HepG2 (cell line): ENCODE results near the gene ABAT. TPM values are rescaled to one million over a fixed set of nuclear protein-coding genes. Genes with fewer than 3 reads are reported as not detected.

Source experiments
- ATF7-NPFF ChIP-seq: sonication (generic); formaldehyde crosslinking; IDR thresholded peaks from 2 replicates; pipeline ENCODE4 v1.8.1; 2023; ENCODE audit warnings: mild to moderate bottlenecking, low read depth, missing genetic modification reagents, moderate library complexity
- DMAP1 ChIP-seq: IDR thresholded peaks from 2 replicates; pipeline ENCODE4 v1.6.1; 2016
- ELF1 ChIP-seq: sonication (generic); formaldehyde crosslinking; IDR thresholded peaks from 2 replicates; pipeline ENCODE4 v1.4.0; 2020; ENCODE audit warnings: missing genetic modification reagents
- FOXO1 ChIP-seq: sonication (generic); formaldehyde crosslinking; IDR thresholded peaks from 2 replicates; pipeline ENCODE4 v1.4.0; 2020; ENCODE audit warnings: missing genetic modification reagents
- GFI1 ChIP-seq: sonication (generic); formaldehyde crosslinking; IDR thresholded peaks from 2 replicates; pipeline ENCODE4 v1.5.0; 2020; ENCODE audit warnings: missing genetic modification reagents, mild to moderate bottlenecking, borderline replicate concordance
- HNF4G ChIP-seq, 2 experiments: sonication (generic) in 1 of 2; formaldehyde crosslinking in 1 of 2; IDR thresholded peaks; 2 replicates each; pipeline versions ENCODE4 v1.4.0 to v1.6.1; 2011 to 2020; ENCODE audit warnings: borderline replicate concordance in 2 of 2, low read depth in 2 of 2, mild to moderate bottlenecking in 2 of 2, low read length in 1 of 2, missing genetic modification reagents in 1 of 2, moderate library complexity in 1 of 2
- JUNB ChIP-seq: sonication (generic); formaldehyde crosslinking; IDR thresholded peaks from 2 replicates; pipeline ENCODE4 v1.8.0; 2022; ENCODE audit warnings: missing genetic modification reagents, mild to moderate bottlenecking, borderline replicate concordance
- MATR3 ChIP-seq: sonication (generic); formaldehyde crosslinking; IDR thresholded peaks from 2 replicates; pipeline ENCODE4 v1.4.0; 2020; ENCODE audit warnings: missing genetic modification reagents
- NBN ChIP-seq: fragments of 450-650 bp; conservative IDR thresholded peaks from 2 replicates; pipeline ENCODE4 v1.6.1; 2017
- PHB2 ChIP-seq: fragments of 450-650 bp; IDR thresholded peaks from 2 replicates; pipeline ENCODE4 v1.6.1; 2018; ENCODE audit not compliant: partially characterized antibody
- SPEN ChIP-seq: sonication (generic); formaldehyde crosslinking; IDR thresholded peaks from 2 replicates; pipeline ENCODE4 v1.5.1; 2020; ENCODE audit warnings: low read depth, mild to moderate bottlenecking, missing genetic modification reagents
- SRSF4 ChIP-seq: fragments of 200-400 bp; formaldehyde crosslinking; IDR thresholded peaks from one replicate; pipeline ENCODE4 v1.6.1; 2018; ENCODE audit warnings: mild to moderate bottlenecking, low read depth, low read length, moderate library complexity; ENCODE audit not compliant: poor library complexity, severe bottlenecking
- ZNF292 ChIP-seq: sonication (generic); formaldehyde crosslinking; IDR thresholded peaks from 2 replicates; pipeline ENCODE4 v1.8.1; 2022; ENCODE audit warnings: mild to moderate bottlenecking, low read depth, missing genetic modification reagents, borderline replicate concordance
- ZNF562 ChIP-seq: sonication (generic); formaldehyde crosslinking; IDR thresholded peaks from 2 replicates; pipeline ENCODE4 v1.8.0; 2022; ENCODE audit warnings: missing genetic modification reagents, borderline replicate concordance
- ZNF577 ChIP-seq: sonication (generic); formaldehyde crosslinking; IDR thresholded peaks from 2 replicates; pipeline ENCODE4 v1.4.0; 2020; ENCODE audit warnings: mild to moderate bottlenecking, low read depth, missing genetic modification reagents, borderline replicate concordance
- ZNF792 ChIP-seq: IDR thresholded peaks from 2 replicates; pipeline ENCODE4 v1.6.1; 2016
- ZNF891 ChIP-seq: sonication (generic); formaldehyde crosslinking; IDR thresholded peaks from 2 replicates; pipeline ENCODE4 v1.5.0; 2020; ENCODE audit warnings: mild to moderate bottlenecking, missing genetic modification reagents
- ZSCAN9 ChIP-seq: IDR thresholded peaks from 2 replicates; pipeline ENCODE4 v1.6.1; 2016; ENCODE audit warnings: borderline replicate concordance
- polyA plus RNA-seq, 8 experiments: library from polyadenylated mRNA; depleted of rRNA in 3 of 8; stranded (reverse) in 7 of 8; unstranded in 1 of 8; fragments of >200 nt; fragmentation: Illumina TruSeq in 4 of 8; extraction: Trizol in 4 of 8; gene quantifications; 2 replicates each; pipeline versions ENCODE4 v1.2.1 to v1.2.3, GENCODE V29; 2011 to 2016; ENCODE audit warnings: low read depth in 4 of 8, missing spikeins in 1 of 8, mixed read lengths in 1 of 8; ENCODE audit not compliant: insufficient read depth in 1 of 8
- total RNA-seq, 5 experiments: library from RNA; depleted of rRNA; stranded (reverse); fragments of >200 nt; fragmentation: Illumina TruSeq; extraction: Trizol; gene quantifications; 2 replicates each; pipeline ENCODE4 v1.2.3, GENCODE V29; 2016; ENCODE audit warnings: low read depth in 1 of 5
- TF ChIP-seq, protein P1 (sequence below): sonication (generic); formaldehyde crosslinking; IDR thresholded peaks from 2 replicates; pipeline ENCODE4 v1.5.0; 2020; ENCODE audit warnings: mild to moderate bottlenecking, missing genetic modification reagents
- TF ChIP-seq, protein P2 (sequence below): sonication (generic); formaldehyde crosslinking; IDR thresholded peaks from 2 replicates; pipeline ENCODE4 v1.5.0; 2020; ENCODE audit warnings: mild to moderate bottlenecking, missing genetic modification reagents
- TF ChIP-seq, protein P3 (sequence below): sonication (generic); formaldehyde crosslinking; IDR thresholded peaks from 2 replicates; pipeline ENCODE4 v1.4.0; 2020; ENCODE audit warnings: missing genetic modification reagents; ENCODE audit errors: not compliant biosample characterization
- TF ChIP-seq, protein P4 (sequence below): IDR thresholded peaks from 2 replicates; pipeline ENCODE4 v1.6.1; 2016; ENCODE audit warnings: mild to moderate bottlenecking, missing biosample characterization, missing genetic modification reagents
- TF ChIP-seq, protein P5 (sequence below): sonication (generic); formaldehyde crosslinking; IDR thresholded peaks from 2 replicates; pipeline ENCODE4 v1.8.0; 2022; ENCODE audit warnings: mild to moderate bottlenecking, missing genetic modification reagents, borderline replicate concordance

Gene ABAT
- total and polyA plus RNA-seq, 2 of the 13 experiments (the other 11 are each of a cell fraction or from before 2014, with no cell fraction given): 47.6 to 97.3 TPM

DNA sequence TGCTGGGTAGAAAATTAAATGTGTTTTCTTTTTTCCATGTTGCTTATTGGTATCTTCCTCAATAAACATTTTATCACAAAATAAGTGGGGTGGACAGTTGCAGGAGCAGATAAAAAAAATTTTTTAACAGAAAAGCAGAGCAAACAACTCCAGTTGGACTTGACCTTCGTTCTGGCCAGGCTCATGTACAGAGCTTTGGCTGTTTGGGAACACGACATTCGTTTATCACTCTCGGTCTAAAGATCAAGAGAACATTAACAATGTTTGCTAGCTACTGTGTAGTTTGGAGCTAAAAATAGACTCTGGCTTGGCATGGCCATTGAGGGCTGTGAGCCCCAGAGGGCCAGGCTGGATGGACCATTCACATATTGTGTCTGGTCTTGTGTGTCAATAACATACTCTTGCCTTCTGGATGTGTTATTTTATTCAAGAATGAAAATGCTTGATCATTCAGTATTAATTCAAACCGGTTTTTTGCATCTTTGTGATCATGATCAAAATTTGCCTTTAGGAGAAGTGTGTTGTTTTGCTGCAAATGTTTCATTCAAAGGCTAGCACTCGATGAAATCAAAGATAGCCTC is 66.4 kb downstream of the ABAT start (continued):
- TF ChIP-seq, protein P1, sequence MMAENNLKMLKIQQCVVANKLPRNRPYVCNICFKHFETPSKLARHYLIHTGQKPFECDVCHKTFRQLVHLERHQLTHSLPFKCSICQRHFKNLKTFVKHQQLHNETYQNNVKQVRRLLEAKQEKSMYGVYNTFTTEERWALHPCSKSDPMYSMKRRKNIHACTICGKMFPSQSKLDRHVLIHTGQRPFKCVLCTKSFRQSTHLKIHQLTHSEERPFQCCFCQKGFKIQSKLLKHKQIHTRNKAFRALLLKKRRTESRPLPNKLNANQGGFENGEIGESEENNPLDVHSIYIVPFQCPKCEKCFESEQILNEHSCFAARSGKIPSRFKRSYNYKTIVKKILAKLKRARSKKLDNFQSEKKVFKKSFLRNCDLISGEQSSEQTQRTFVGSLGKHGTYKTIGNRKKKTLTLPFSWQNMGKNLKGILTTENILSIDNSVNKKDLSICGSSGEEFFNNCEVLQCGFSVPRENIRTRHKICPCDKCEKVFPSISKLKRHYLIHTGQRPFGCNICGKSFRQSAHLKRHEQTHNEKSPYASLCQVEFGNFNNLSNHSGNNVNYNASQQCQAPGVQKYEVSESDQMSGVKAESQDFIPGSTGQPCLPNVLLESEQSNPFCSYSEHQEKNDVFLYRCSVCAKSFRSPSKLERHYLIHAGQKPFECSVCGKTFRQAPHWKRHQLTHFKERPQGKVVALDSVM (CRISPR knock-in tag): no peak
- TF ChIP-seq, protein P2, sequence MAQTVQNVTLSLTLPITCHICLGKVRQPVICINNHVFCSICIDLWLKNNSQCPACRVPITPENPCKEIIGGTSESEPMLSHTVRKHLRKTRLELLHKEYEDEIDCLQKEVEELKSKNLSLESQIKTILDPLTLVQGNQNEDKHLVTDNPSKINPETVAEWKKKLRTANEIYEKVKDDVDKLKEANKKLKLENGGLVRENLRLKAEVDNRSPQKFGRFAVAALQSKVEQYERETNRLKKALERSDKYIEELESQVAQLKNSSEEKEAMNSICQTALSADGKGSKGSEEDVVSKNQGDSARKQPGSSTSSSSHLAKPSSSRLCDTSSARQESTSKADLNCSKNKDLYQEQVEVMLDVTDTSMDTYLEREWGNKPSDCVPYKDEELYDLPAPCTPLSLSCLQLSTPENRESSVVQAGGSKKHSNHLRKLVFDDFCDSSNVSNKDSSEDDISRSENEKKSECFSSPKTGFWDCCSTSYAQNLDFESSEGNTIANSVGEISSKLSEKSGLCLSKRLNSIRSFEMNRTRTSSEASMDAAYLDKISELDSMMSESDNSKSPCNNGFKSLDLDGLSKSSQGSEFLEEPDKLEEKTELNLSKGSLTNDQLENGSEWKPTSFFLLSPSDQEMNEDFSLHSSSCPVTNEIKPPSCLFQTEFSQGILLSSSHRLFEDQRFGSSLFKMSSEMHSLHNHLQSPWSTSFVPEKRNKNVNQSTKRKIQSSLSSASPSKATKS (CRISPR knock-in tag): no peak
- TF ChIP-seq PHB2 (no peak), ZNF292 (CRISPR knock-in tag) (peak; percentile 85; the same call in 1 of the 2 replicates), MATR3 (no peak), SPEN (peak; percentile 79; the same call in 1 of the 2 replicates), SRSF4 (no peak), ZSCAN9 (CRISPR knock-in tag) (peak; percentile 94), GFI1 (CRISPR knock-in tag) (peak; percentile 90), ZNF562 (no peak), ZNF792 (CRISPR knock-in tag) (peak; percentile 94; the same call in 1 of the 2 replicates), JUNB (no peak), DMAP1 (peak; percentile 38; the same call in 1 of the 2 replicates), FOXO1 (CRISPR knock-in tag) (peak; percentile 98), ELF1 (CRISPR knock-in tag) (no peak; the same call in 1 of the 2 replicates), ZNF577 (CRISPR knock-in tag) (no peak), NBN (no peak), ATF7-NPFF (no peak), ZNF891 (CRISPR knock-in tag) (no peak), HNF4G (IDR thresholded peaks at IDR 0.05; ENCODE audit: borderline replicate concordance, low read depth, low read length) (peak; percentile 90), HNF4G (CRISPR knock-in tag; IDR thresholded peaks at IDR 0.05; ENCODE audit: borderline replicate concordance, low read depth) (peak; percentile 86; the same call in 1 of the 2 replicates)
- TF ChIP-seq, protein P3, sequence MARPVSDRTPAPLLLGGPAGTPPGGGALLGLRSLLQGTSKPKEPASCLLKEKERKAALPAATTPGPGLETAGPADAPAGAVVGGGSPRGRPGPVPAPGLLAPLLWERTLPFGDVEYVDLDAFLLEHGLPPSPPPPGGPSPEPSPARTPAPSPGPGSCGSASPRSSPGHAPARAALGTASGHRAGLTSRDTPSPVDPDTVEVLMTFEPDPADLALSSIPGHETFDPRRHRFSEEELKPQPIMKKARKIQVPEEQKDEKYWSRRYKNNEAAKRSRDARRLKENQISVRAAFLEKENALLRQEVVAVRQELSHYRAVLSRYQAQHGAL (CRISPR knock-in tag): no peak
- TF ChIP-seq, protein P4, sequence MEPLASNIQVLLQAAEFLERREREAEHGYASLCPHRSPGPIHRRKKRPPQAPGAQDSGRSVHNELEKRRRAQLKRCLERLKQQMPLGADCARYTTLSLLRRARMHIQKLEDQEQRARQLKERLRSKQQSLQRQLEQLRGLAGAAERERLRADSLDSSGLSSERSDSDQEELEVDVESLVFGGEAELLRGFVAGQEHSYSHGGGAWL (CRISPR knock-in tag): no peak
- TF ChIP-seq, protein P5, sequence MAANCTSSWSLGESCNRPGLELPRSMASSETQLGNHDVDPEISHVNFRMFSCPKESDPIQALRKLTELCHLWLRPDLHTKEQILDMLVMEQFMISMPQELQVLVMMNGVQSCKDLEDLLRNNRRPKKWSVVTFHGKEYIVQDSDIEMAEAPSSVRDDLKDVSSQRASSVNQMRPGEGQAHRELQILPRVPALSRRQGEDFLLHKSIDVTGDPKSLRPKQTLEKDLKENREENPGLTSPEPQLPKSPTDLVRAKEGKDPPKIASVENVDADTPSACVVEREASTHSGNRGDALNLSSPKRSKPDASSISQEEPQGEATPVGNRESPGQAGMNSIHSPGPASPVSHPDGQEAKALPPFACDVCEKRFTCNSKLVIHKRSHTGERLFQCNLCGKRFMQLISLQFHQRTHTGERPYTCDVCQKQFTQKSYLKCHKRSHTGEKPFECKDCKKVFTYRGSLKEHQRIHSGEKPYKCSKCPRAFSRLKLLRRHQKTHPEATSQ: peak; percentile 83; the same call in 1 of the 2 replicates
